Dermis blood vessel endothelial cell (primary cell): ENCODE data around the gene EMC10. TPM values are rescaled to one million over a fixed set of nuclear protein-coding genes. Genes with fewer than 3 reads are reported as not detected.
A peak's percentile ranks its signal among the peaks of the same experiment; 100 is the strongest.
"Not testable (repeated sequence)": the region's sequence is repeated elsewhere in the genome, so short reads cannot be mapped to it uniquely, and the experiment has no call there.

Experiments
- DNase-seq: peaks from one replicate; pipeline ENCODE4 v3.0.0; 2010
- total RNA-seq: library from RNA; depleted of rRNA; stranded (reverse); fragments of >200 nt; gene quantifications from 2 replicates; pipeline ENCODE4 v1.2.3, GENCODE V29; 2014

EMC10 gene
- total RNA-seq, 1 donor from 2014 or later = 63.0 TPM

GRCh38 chr19:50516456-50516855 lies 40.1 kb downstream of the EMC10 start:
- no peak for DNase-seq

GRCh38 chr19:50516964-50517703 lies 40.8 kb downstream of the EMC10 start:
- no peak for DNase-seq

GRCh38 chr19:50517704-50518075 lies 41.4 kb downstream of the EMC10 start:
- DNase-seq = no peak

GRCh38 chr19:50518091-50519005 lies 42.0 kb downstream of the EMC10 start:
- DNase-seq = no peak

GRCh38 chr19:50519006-50519575 lies 42.8 kb downstream of the EMC10 start:
- no peak for DNase-seq

- no peak for DNase-seq
Observed at GRCh38 chr19:50520822-50521465, 44.6 kb downstream of the EMC10 start.

- DNase-seq = no peak
Observed at GRCh38 chr19:50522881-50523280, 46.6 kb downstream of the EMC10 start.

- not testable (repeated sequence) for DNase-seq
Observed at GRCh38 chr19:50528052-50528451, 51.7 kb downstream of the EMC10 start.

- no peak for DNase-seq
Observed at GRCh38 chr19:50531171-50531612, 54.9 kb downstream of the EMC10 start.

- DNase-seq = no peak
Observed at GRCh38 chr19:50532952-50533351, 56.6 kb downstream of the EMC10 start.

GRCh38 chr19:50534478-50534877 lies 58.2 kb downstream of the EMC10 start:
- no peak for DNase-seq

GRCh38 chr19:50535672-50536187 lies 59.4 kb downstream of the EMC10 start:
- DNase-seq = no peak

- DNase-seq = no peak
Observed at GRCh38 chr19:50536662-50537305, 60.5 kb downstream of the EMC10 start.

- no peak for DNase-seq
Observed at GRCh38 chr19:50537306-50537685, 61.0 kb downstream of the EMC10 start.

GRCh38 chr19:50537769-50538230 lies 61.5 kb downstream of the EMC10 start:
- DNase-seq = peak; percentile 93

Other genes with a start within 250 kb of the EMC10 start
- gene KCNC3, start 147.1 kb upstream of the EMC10 start, total RNA-seq = 0.51 TPM in 2 replicates
- not detected in 2 replicates for gene NAPSA, start 110.9 kb upstream of the EMC10 start, total RNA-seq
- gene NR1H2, start 100.0 kb upstream of the EMC10 start, total RNA-seq = 83.6 and 92.5 TPM in 2 replicates
- 40.8 and 77.4 TPM in 2 replicates for gene POLD1, start 92.2 kb upstream of the EMC10 start, total RNA-seq
- not detected in 2 replicates for gene SPIB, start 57.6 kb upstream of the EMC10 start, total RNA-seq
- gene MYBPC2, start 43.6 kb upstream of the EMC10 start, total RNA-seq = 0.05 TPM in 1 of 2 replicates, not detected in the other
- 0.05 and 0.17 TPM in 2 replicates for gene GARIN5A, start 341 bp downstream of the EMC10 start, total RNA-seq
- gene JOSD2, start 34.7 kb downstream of the EMC10 start, total RNA-seq = 18.0 and 18.2 TPM in 2 replicates
- not detected in 2 replicates for gene ASPDH, start 37.4 kb downstream of the EMC10 start, total RNA-seq
- under 0.01 and 0.05 TPM in 2 replicates for gene LRRC4B, start 91.9 kb downstream of the EMC10 start, total RNA-seq
- under 0.01 TPM in 1 of 2 replicates, not detected in the other for gene SYT3, start 163.4 kb downstream of the EMC10 start, total RNA-seq
- 0.28 TPM in 1 of 2 replicates, not detected in the other for gene C19orf81, start 172.9 kb downstream of the EMC10 start, total RNA-seq
- 0.09 and 0.17 TPM in 2 replicates for gene SHANK1, start 243.3 kb downstream of the EMC10 start, total RNA-seq
- gene CLEC11A, start 246.9 kb downstream of the EMC10 start, total RNA-seq = 0.17 and 0.84 TPM in 2 replicates